ENCODE measurements around the gene NOX4. TPM values are rescaled to one million over a fixed set of nuclear protein-coding genes. Genes with fewer than 3 reads are reported as not detected.
"Not testable (repeated sequence)": the region's sequence is repeated elsewhere in the genome, so short reads cannot be mapped to it uniquely, and the experiment has no call there.

NOX4 gene
- total RNA-seq, 1 donor from 2014 or later: 3.7 TPM

DNA sequence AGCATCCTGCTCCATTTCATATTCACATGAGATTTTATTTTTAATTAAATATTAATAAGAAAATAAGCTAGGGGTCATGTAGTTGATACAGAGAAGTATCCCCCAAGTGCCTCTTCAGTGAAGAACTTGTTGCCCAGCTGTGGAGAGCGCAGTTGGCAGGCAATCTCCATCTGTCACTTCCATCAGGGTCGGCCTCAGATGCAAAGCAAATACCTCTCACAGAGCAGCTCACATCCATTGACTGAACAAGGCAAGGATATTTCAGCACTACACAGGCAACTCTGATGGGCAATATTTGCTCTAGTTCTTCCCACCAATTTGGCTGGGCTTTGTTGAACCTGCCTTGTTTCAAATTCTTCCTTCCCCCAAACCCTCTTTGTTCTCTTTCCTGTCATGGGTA lies 129.4 kb downstream of the NOX4 start:
- no peaks in the 10 kb centered on the region for H3K36me3 Mint-ChIP-seq
- no peaks in the 10 kb centered on the region for H3K9me3 Mint-ChIP-seq
- DNase-seq (ENCODE audit: extremely low spot score, unreplicated experiment): no peak
- H3K4me3 Mint-ChIP-seq: no peak overlapping the region
- no peak overlapping the region for H3K27ac Mint-ChIP-seq
- H3K27me3 Mint-ChIP-seq: no peaks in the 10 kb centered on the region
- no peaks in the 10 kb centered on the region for H3K4me1 Mint-ChIP-seq (ENCODE audit: unreplicated experiment)
- no peak for TF ChIP-seq CTCF (conservative IDR thresholded peaks at IDR 0.05)

DNA sequence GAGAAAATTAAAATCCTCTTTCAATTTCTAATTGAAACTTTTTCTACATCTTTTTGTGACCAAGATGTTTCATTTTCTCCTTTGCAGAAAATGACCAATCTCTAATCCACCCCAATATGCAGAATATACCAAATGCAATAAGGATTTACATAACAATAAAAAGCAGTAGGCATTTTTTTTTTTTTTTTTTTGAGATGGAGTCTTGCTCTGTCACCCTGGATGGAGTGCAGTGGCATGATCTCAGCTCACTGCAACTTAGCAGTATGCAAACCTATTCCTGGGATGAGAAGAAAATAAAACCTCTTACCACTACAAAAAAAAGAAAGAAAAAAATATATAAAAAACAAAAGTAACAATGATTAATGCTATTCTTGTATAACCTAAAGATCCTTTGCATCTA lies 132.0 kb downstream of the NOX4 start:
- H3K36me3 Mint-ChIP-seq; H3K27ac Mint-ChIP-seq; H3K4me3 Mint-ChIP-seq; H3K9me3 Mint-ChIP-seq; H3K27me3 Mint-ChIP-seq; H3K4me1 Mint-ChIP-seq (ENCODE audit: unreplicated experiment); DNase-seq (ENCODE audit: extremely low spot score, unreplicated experiment): not testable (repeated sequence)

DNA sequence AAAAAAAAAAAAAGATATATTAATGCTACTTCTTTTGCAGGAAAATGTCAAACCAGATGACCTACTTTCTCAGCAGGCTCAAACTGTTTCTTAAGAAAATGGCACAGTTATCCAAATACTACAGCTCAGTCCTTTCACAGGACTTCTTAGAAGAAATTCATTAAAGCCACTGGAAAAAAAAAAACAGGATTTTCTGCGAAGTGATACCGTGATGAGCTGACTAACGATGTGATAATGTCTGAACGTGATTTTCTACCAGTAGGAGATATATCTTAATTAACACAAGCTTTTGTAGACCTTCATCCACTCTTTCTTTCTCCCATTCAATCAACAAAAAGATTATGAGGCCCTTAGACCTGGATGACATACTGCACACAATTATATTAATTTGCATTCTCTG lies 132.4 kb downstream of the NOX4 start:
- H3K4me1 Mint-ChIP-seq (ENCODE audit: unreplicated experiment): no peaks in the 10 kb centered on the region
- H3K9me3 Mint-ChIP-seq: no peaks in the 10 kb centered on the region
- H3K4me3 Mint-ChIP-seq: no peak overlapping the region
- DNase-seq (ENCODE audit: extremely low spot score, unreplicated experiment): no peak
- TF ChIP-seq CTCF (conservative IDR thresholded peaks at IDR 0.05): no peak
- no peaks in the 10 kb centered on the region for H3K27me3 Mint-ChIP-seq
- H3K36me3 Mint-ChIP-seq: no peaks in the 10 kb centered on the region
- no peak overlapping the region for H3K27ac Mint-ChIP-seq

DNA sequence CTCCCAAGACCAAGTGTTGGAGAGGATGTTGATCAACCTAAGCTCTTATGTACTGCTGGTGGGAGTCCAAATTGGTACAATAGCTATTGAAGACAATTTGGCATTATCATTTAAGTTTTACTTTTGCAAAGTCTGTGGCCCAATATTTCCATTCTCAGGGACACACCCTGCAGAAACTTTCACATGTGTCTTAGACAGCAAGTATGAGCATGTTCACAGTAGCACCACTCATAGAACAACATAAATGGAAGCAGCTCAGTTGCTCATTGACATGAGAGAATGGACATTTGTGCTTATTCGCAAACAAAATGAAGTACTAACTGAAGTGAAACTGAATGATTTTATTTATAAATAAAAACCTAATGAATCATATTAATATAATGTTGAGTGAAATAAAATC lies 135.5 kb downstream of the NOX4 start:
- no peaks in the 10 kb centered on the region for H3K9me3 Mint-ChIP-seq
- no peaks in the 10 kb centered on the region for H3K4me1 Mint-ChIP-seq (ENCODE audit: unreplicated experiment)
- DNase-seq (ENCODE audit: extremely low spot score, unreplicated experiment): no peak
- no peaks in the 10 kb centered on the region for H3K36me3 Mint-ChIP-seq
- no peak for TF ChIP-seq CTCF (conservative IDR thresholded peaks at IDR 0.05)
- no peak overlapping the region for H3K27ac Mint-ChIP-seq
- no peak overlapping the region for H3K4me3 Mint-ChIP-seq
- no peaks in the 10 kb centered on the region for H3K27me3 Mint-ChIP-seq

DNA sequence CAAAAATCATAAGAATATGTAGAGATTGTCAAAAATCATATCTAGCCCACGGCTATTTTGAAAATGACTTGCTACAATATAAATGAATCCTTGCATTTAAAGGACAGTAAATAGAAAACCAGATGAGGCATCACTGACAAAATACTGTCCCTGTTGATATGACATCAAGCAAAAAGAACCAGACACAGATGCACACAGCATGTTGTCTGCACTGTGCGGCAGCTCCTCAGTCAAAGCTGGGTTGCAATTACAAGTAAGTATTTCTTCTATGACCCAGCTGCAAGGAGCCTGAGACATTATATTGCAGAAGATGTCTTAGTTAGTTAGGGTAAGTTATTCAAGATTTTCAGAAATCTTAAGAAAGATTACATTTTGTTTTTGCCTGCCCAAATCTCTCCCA lies 136.7 kb downstream of the NOX4 start:
- H3K9me3 Mint-ChIP-seq; H3K4me1 Mint-ChIP-seq (ENCODE audit: unreplicated experiment); DNase-seq (ENCODE audit: extremely low spot score, unreplicated experiment); H3K36me3 Mint-ChIP-seq; H3K27me3 Mint-ChIP-seq; H3K4me3 Mint-ChIP-seq; H3K27ac Mint-ChIP-seq: not testable (repeated sequence)

- Mint-ChIP-seq H3K27ac (peak overlapping the region; percentile 48), H3K36me3 (no peaks in the 10 kb centered on the region), H3K4me1 (ENCODE audit: unreplicated experiment) (peaks cover 4% of the 10 kb centered on the region), H3K27me3 (no peaks in the 10 kb centered on the region), H3K9me3 (no peaks in the 10 kb centered on the region), H3K4me3 (peak overlapping the region; percentile 37)
- no peak for TF ChIP-seq CTCF (conservative IDR thresholded peaks at IDR 0.05)
- DNase-seq (ENCODE audit: extremely low spot score, unreplicated experiment): no peak
Measured at GRCh38 chr11:89347071-89347470, 144.1 kb downstream of the NOX4 start.

DNA sequence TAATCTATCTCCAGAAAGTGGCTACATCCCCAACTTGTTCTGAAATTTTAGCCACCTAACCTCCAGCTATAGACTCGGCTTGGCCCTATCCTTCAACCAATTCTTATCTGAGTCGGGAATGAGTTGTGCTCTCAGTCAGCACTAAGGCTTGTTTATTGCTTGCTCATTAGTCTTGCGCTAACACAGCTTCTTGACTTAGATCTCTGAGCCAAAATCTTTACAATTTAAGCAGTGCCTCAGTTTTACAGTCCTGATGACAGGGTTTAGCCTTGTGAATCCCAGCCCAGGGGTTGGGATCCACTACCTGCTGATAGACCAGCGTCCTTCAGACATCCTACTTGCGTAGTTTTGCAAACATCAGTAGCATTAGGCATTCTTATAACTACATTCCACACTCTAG lies 144.6 kb downstream of the NOX4 start:
- no peaks in the 10 kb centered on the region for H3K9me3 Mint-ChIP-seq
- H3K36me3 Mint-ChIP-seq: peaks cover 1% of the 10 kb centered on the region
- no peak for DNase-seq (ENCODE audit: extremely low spot score, unreplicated experiment)
- H3K4me1 Mint-ChIP-seq (ENCODE audit: unreplicated experiment): peaks cover 4% of the 10 kb centered on the region
- no peaks in the 10 kb centered on the region for H3K27me3 Mint-ChIP-seq
- no peak for TF ChIP-seq CTCF (conservative IDR thresholded peaks at IDR 0.05)
- peak overlapping the region; percentile 48 for H3K27ac Mint-ChIP-seq
- H3K4me3 Mint-ChIP-seq: no peak overlapping the region

GRCh38 chr11:89342880-89343572 lies 148.1 kb downstream of the NOX4 start:
- H3K4me3 Mint-ChIP-seq; H3K4me1 Mint-ChIP-seq (ENCODE audit: unreplicated experiment); H3K27ac Mint-ChIP-seq; DNase-seq (ENCODE audit: extremely low spot score, unreplicated experiment); H3K36me3 Mint-ChIP-seq; H3K27me3 Mint-ChIP-seq; H3K9me3 Mint-ChIP-seq: not testable (repeated sequence)

- H3K4me1 Mint-ChIP-seq (ENCODE audit: unreplicated experiment); H3K27ac Mint-ChIP-seq; H3K36me3 Mint-ChIP-seq; H3K4me3 Mint-ChIP-seq; H3K27me3 Mint-ChIP-seq; H3K9me3 Mint-ChIP-seq; DNase-seq (ENCODE audit: extremely low spot score, unreplicated experiment): not testable (repeated sequence)
Measured at GRCh38 chr11:89340450-89340849, 150.7 kb downstream of the NOX4 start.
